Thyroid gland (tissue), 4 donors: ENCODE results near the gene FRRS1L.

Source experiments
- POLR2A ChIP-seq, 2 donors: fragments of 450-650 bp; IDR thresholded peaks; one replicate each; pipeline ENCODE4 v1.6.1; 2017; ENCODE audit warnings: antibody characterized with exemption in 2 of 2, mild to moderate bottlenecking in 2 of 2, moderate library complexity in 1 of 2
- TF ChIP-seq, protein P1 (sequence below), 6 experiments: fragments of 200-600 bp in 3 of 6; fragments of 450-650 bp in 3 of 6; sonication (generic) in 3 of 6; IDR thresholded peaks; one replicate each; pipeline ENCODE4 v1.5.1; 2016 to 2019; ENCODE audit warnings: antibody characterized with exemption in 6 of 6, mild to moderate bottlenecking in 2 of 6, inconsistent platforms in 1 of 6, moderate library complexity in 1 of 6

DNA sequence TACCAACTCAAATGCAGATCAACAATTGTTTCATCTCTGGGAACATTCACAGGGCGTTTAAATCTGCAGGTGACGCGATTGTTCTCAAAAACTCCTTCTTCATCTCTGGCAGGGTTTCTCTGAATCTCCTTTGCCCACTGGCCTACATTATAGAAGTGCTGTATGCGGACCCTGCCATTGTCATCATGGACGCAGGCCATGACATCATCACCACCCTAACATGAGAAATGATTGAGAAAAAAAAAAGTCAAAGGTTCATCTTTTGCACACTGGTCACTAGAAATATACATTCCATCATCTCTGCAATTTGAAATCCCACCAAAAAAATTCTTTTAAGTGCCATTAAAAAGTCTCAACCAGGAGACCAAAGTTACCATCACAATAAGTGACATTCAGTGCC, 25.7 kb downstream of the FRRS1L start:
- TF ChIP-seq, protein P1, sequence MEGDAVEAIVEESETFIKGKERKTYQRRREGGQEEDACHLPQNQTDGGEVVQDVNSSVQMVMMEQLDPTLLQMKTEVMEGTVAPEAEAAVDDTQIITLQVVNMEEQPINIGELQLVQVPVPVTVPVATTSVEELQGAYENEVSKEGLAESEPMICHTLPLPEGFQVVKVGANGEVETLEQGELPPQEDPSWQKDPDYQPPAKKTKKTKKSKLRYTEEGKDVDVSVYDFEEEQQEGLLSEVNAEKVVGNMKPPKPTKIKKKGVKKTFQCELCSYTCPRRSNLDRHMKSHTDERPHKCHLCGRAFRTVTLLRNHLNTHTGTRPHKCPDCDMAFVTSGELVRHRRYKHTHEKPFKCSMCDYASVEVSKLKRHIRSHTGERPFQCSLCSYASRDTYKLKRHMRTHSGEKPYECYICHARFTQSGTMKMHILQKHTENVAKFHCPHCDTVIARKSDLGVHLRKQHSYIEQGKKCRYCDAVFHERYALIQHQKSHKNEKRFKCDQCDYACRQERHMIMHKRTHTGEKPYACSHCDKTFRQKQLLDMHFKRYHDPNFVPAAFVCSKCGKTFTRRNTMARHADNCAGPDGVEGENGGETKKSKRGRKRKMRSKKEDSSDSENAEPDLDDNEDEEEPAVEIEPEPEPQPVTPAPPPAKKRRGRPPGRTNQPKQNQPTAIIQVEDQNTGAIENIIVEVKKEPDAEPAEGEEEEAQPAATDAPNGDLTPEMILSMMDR (IDR thresholded peaks at IDR 0.05), result no peak
- no peak for TF ChIP-seq POLR2A (IDR thresholded peaks at IDR 0.05)
